Ishikawa (cell line): ENCODE measurements around the gene RCOR1.

Source experiments
- CEBPB ChIP-seq: IDR thresholded peaks from 2 replicates; pipeline ENCODE4 v1.6.1; 2012
- CREB1 ChIP-seq: IDR thresholded peaks from 2 replicates; pipeline ENCODE4 v1.6.1; 2012; ENCODE audit warnings: low read depth
- EP300 ChIP-seq: IDR thresholded peaks from 2 replicates; pipeline ENCODE4 v1.6.1; 2012; ENCODE audit warnings: borderline replicate concordance
- NFIC ChIP-seq: IDR thresholded peaks from 2 replicates; pipeline ENCODE4 v1.6.1; 2012
- RAD21 ChIP-seq: IDR thresholded peaks from 2 replicates; pipeline ENCODE4 v1.6.1; 2012; ENCODE audit warnings: low read depth
- REST ChIP-seq: IDR thresholded peaks from 2 replicates; pipeline ENCODE4 v1.6.1; 2012; ENCODE audit warnings: low read depth, mild to moderate bottlenecking
- TAF1 ChIP-seq: IDR thresholded peaks from 2 replicates; pipeline ENCODE4 v1.6.1; 2012; ENCODE audit warnings: low read depth, mild to moderate bottlenecking
- YY1 ChIP-seq: IDR thresholded peaks from 2 replicates; pipeline ENCODE4 v1.6.1; 2012; ENCODE audit warnings: low read depth
- ZBTB7A ChIP-seq: IDR thresholded peaks from 2 replicates; pipeline ENCODE4 v1.6.1; 2012; ENCODE audit warnings: low read depth

DNA sequence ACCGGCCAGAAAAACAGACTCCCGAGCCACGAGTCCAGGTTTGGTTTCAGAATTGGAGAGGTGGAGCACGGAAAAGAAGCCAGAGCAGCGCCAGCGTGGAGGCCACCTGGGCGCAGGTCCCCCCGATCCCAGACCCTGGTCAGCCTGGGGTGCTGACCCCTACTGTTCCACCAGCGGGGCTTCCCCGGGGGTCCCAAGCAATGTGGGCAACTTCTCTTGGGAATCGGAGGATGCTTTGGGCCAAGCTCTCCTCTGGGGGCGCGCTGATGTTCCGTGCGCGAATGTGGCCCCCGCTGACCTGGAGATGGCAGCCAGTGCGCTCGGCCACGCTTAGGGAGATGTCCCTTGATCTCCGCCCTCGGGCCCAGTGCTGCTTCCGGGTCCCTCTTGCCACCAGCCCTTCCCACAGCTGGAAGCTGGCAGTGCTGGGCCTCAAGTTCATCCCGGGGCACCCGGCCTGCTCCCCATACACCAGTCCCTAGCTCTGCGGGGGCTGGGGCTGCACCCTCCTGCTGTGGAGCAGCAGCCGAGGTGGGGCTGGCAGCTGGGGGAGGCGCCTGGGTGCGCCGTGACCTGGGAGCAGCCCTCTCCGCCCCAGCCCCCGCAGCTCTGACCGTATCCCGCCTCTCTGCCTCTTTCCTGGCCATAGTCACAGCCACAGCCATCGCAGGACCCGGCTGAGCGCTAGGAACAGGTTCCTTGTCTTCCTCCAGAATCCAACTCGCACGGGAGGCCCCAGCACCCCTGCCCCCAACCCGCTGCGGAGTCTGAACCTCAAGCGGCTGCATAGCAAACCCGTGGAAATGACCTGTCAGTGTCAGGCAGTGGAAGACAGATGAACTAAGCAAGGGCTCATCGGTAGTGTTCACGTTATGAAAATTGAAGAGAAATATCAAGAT, 91.2 kb downstream of the RCOR1 start:
- no peak for TF ChIP-seq RAD21
- no peak for TF ChIP-seq ZBTB7A
- no peak for TF ChIP-seq TAF1
- no peak for TF ChIP-seq CEBPB
- TF ChIP-seq REST: no peak
- no peak for TF ChIP-seq CREB1
- TF ChIP-seq NFIC: no peak
- TF ChIP-seq EP300: no peak
- TF ChIP-seq YY1: no peak
